Measurements from ENCODE around the gene MMP15. TPM values are rescaled to one million over a fixed set of nuclear protein-coding genes. Genes with fewer than 3 reads are reported as not detected.
"Not testable (repeated sequence)": the region's sequence is repeated elsewhere in the genome, so short reads cannot be mapped to it uniquely, and the experiment has no call there.

Gene MMP15
- total RNA-seq, 4 donors from 2014 or later, result 5.2 to 9.1 (median 7.7) TPM

- whole genome bisulfite sequencing, 2 donors, result 90 to 92% methylated on average over 1 of the region's 1 CpG
- intact Hi-C loops (cut with DNase I; ENCODE audit: low total_unique reads), result no loop called here
- TF ChIP-seq POLR2A (IDR thresholded peaks at IDR 0.05), result no peak
- TF ChIP-seq CTCF (IDR thresholded peaks at IDR 0.05), result no peak
- DNase-seq (ENCODE audit: low spot score in 2 of 2), result no peak
- no peak overlapping the region for H3K4me3 ChIP-seq (ENCODE audit: low read depth, poor library complexity, severe bottlenecking)
These were observed 51.0 kb downstream of the MMP15 start for GRCh38 chr16:58076514-58076913.

GRCh38 chr16:58077796-58078195 is 52.2 kb downstream of the MMP15 start:
- DNase-seq (ENCODE audit: low spot score in 2 of 2), result no peak
- intact Hi-C loops (cut with DNase I; ENCODE audit: low total_unique reads), result no loop called here
- no peak overlapping the region for H3K4me3 ChIP-seq (ENCODE audit: low read depth, poor library complexity, severe bottlenecking)
- TF ChIP-seq POLR2A (IDR thresholded peaks at IDR 0.05) (no peak), CTCF (IDR thresholded peaks at IDR 0.05) (no peak)
- WGBS, 2 donors, result 55 to 65% methylated on average over 8 of the region's 8 CpGs

- H3K4me3 ChIP-seq (ENCODE audit: low read depth, poor library complexity, severe bottlenecking); DNase-seq (ENCODE audit: low spot score in 2 of 2); intact Hi-C loops (cut with DNase I; ENCODE audit: low total_unique reads): not testable (repeated sequence)
- WGBS, 2 donors, result 79 to 81% methylated on average over 5 of the region's 5 CpGs
These were observed 55.1 kb downstream of the MMP15 start for GRCh38 chr16:58080657-58081056.

GRCh38 chr16:58082381-58082780 is 56.8 kb downstream of the MMP15 start:
- H3K4me3 ChIP-seq (ENCODE audit: low read depth, poor library complexity, severe bottlenecking), result no peak overlapping the region
- no peak for DNase-seq (ENCODE audit: low spot score in 2 of 2)
- intact Hi-C loops (cut with DNase I; ENCODE audit: low total_unique reads), result no loop called here
- no peak for TF ChIP-seq POLR2A (IDR thresholded peaks at IDR 0.05)
- no peak for TF ChIP-seq CTCF (IDR thresholded peaks at IDR 0.05)

- no peak for DNase-seq (ENCODE audit: low spot score in 2 of 2)
- TF ChIP-seq POLR2A (IDR thresholded peaks at IDR 0.05) (no peak), CTCF (IDR thresholded peaks at IDR 0.05) (no peak)
- intact Hi-C loops (cut with DNase I; ENCODE audit: low total_unique reads), result no loop called here
- H3K4me3 ChIP-seq (ENCODE audit: low read depth, poor library complexity, severe bottlenecking), result no peak overlapping the region
- 77 to 85% methylated on average over 6 of the region's 6 CpGs for WGBS, 2 donors
These were observed 59.1 kb downstream of the MMP15 start for GRCh38 chr16:58084635-58085034.

GRCh38 chr16:58085171-58085570 is 59.6 kb downstream of the MMP15 start:
- intact Hi-C loops (cut with DNase I; ENCODE audit: low total_unique reads), result no loop called here
- H3K4me3 ChIP-seq (ENCODE audit: low read depth, poor library complexity, severe bottlenecking), result no peak overlapping the region
- no peak for TF ChIP-seq CTCF (IDR thresholded peaks at IDR 0.05)
- TF ChIP-seq POLR2A (IDR thresholded peaks at IDR 0.05), result no peak
- WGBS, 2 donors, result 89 to 95% methylated on average over 10 to 11 of the region's 11 CpGs
- no peak for DNase-seq (ENCODE audit: low spot score in 2 of 2)

Measured in lower leg skin (tissue), 4 donors.